OCI-LY3 (cell line): ENCODE data around the gene GIMAP7.
"Not testable (repeated sequence)": the region's sequence is repeated elsewhere in the genome, so short reads cannot be mapped to it uniquely, and the experiment has no call there.

ENCODE experiments used
- CTCF ChIP-seq: fragments of 200-600, 300-600 bp; sonication (generic); IDR thresholded peaks from 2 replicates; pipeline ENCODE4 v1.5.1; 2014; ENCODE audit warnings: antibody characterized with exemption, low read length, low read depth
- EZH2phosphoT487 ChIP-seq: fragments of 200-600 bp; shearing (Covaris generic); IDR thresholded peaks from 2 replicates; pipeline ENCODE4 v1.6.1; 2018; ENCODE audit warnings: antibody characterized with exemption, mixed run types, low read depth

GRCh38 chr7:150493442-150493841 is 21.2 kb upstream of the GIMAP7 start:
- not testable (repeated sequence) for TF ChIP-seq CTCF, EZH2phosphoT487
